IPS-NIHi11 (cell line): ENCODE data around the gene TIPARP.
"Not testable (repeated sequence)": the region's sequence is repeated elsewhere in the genome, so short reads cannot be mapped to it uniquely, and the experiment has no call there.

Source experiments
- DNase-seq: peaks from one replicate; pipeline ENCODE4 v3.0.0; 2012; ENCODE audit warnings: mixed read lengths, low spot score

Gene TIPARP

DNA sequence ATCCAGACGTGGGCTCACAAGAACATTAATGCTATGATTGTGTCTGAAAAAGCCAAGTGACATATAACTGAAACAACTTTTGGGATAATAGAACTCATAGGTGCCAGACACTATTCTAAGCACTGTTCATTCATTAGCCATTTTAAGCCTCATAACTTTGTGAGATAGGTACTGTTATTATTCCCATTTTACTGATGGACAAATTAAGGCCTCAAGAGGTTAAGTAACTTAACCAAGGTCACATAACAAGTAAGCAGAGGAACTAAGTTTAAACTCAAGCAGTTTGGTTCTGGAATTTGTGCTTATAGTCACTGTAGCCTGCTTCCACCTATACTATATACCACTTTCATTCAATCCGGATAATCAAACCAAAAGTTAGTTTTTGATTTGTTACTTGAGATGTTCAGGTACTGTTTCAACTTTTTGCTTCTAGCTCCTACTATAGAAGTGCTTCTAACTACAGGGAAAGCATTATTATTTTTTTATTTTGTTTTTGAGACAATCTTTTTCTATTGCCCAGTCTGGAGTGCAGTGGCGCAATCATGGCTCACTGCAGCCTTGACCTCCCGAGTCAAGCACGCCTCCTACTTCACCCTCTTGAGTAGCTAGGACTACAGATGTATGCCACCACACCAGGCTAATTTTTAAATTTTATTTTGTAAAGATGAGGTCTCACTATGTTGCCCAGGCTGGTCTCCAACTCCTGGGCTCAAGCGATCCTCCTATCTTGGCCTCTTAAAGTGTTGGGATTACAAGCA, 41.9 kb downstream of the TIPARP start:
- DNase-seq = no peak

DNA sequence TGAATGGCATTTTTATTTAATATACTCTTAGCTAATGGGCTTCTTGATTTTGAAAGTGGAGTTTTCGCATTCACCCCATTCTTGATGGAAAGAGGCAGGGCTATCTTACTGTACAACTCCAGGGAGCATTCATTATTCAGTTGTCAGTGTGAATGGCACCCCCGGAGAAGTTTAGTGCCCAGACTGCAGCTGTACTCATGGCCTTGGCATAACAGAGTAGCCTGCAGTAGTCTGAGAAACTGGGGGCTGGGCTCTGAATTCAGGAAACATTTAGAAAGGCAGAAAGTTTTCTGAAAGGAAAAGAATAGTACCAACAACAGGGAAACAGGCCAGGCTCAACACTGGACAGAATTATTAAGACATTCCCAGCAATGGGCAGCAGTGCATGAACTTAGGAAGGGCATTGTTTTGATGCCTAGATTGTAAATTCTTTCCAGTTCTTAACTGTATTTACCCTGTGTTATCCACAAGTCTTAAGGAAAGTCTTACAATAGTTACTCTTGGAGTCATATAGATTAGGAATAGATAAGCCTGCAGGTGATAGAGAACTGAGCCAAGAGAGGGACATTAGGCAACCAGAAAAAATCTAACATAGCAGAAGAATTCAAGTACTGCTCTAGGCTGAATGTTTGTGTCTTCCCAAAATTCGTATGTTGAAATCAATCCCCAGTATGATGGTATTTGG, 44.4 kb downstream of the TIPARP start:
- no peak for DNase-seq

DNA sequence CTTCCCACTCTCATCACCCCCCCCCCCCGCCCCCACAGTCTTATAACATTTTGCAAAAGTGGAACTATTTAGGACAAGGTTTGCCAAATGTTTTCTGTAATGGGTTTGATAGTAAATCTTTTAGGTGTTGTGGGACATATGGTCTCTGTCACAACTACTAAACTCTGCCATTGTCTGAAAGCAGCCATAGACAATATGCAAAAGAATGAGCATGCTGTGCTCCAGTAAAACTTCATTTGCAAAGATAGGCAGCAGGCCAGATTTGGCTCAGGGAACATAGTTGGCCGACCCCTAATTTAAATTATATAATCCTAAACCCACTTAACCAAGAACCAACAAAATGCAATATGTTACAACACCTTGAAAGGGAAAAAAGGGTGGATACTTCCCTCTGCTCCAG, 46.4 kb downstream of the TIPARP start:
- no peak for DNase-seq

DNA sequence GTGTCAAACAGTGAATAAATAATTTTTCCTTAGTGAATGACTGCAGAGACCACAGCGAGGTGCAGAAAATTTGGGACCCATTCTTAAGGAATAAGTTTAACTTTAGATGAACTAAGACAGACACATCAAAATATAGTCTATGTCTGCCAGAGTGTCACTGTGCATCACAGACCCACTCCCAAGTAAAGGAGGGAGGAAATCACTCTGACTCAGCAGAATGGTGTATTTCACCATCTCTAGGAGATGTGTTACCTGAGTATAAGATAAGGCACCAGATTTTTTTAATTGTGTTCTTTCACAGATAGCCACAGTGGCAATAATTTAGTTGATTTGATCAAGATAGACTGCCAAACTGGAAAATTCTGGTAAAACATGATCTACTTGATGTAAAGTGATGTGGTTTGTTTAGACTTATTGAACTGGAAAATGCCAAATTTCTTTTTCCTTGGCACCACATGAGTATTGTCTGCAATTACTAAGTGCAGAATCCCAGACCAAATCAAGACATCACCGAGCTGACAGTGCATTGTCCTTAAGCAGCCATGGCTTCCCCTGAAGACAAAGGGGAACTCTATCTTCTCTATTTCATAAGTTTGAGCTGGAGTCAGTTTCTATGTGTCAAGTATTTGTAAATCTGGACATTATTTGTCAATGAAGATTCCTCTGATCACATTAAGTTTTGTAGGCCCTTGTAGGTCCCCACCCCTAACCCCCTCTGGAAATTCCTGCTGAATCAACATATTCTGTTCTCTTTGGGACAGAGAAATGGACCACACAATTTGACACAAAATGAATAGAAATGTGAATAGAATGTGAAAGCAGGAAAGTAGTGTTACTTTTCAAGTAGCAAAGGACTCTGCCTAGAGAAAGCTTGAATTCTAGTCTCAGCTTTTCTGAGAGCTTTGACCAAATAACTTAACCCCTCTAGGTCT, 47.6 kb downstream of the TIPARP start:
- no peak for DNase-seq

DNA sequence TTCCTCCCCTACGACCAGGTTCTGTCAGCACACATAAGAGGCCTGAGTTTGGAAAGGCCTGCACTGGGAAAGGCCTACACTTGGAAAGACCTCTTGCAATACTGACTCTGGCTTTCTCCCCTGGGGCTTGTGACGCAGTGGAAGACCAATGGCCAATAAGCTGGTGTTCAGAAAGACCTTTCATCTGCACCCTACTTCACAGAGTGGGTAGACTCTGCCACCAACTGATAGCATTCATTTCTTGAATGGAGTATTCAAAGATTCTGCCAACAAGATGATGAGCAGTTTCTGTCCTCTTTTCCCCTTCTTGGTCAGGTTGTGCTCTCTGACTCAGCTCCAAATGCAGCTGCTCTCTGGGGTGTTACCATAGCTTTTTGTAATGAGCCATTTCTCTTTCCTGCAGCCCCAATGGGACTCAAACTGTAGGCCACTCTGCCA, 48.8 kb downstream of the TIPARP start:
- DNase-seq = no peak

DNA sequence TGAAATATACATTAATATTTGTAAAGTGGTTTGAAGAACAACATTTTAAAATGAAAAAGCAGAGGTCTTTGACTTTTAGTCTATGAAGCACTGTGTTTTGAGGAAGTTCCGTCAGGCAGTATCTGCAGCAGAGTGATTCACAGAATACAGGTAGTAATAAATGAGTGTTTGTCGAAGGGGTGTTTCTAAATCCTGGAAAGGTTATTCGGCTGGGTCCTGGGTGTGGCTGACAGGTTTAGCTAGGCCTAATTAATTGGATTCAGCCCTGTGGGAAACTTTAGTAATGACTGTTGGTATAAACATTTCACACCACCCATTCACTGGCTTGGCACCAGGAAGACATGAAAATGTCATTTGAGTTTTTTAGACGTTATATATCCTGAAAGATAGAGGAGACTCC, 51.3 kb downstream of the TIPARP start:
- DNase-seq = no peak

DNA sequence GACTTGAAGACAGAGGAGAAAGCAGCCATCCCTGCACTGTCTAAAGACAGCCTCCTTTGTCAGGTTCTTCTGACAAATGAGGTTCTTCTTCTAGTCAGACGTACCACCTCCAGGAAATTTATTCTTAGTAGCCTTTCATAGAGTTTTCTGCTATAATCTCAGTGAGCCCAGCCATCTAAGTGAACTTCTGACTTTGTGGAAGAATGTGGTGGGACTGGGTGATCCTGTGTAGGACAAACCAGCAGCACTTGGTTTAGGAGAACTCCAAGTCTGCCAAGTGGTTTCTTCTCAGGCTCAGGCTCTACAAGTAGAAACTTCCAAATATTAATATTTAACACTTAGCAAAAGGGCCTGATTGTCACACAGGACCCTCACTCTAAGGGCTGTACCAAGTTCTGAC, 52.1 kb downstream of the TIPARP start:
- no peak for DNase-seq

DNA sequence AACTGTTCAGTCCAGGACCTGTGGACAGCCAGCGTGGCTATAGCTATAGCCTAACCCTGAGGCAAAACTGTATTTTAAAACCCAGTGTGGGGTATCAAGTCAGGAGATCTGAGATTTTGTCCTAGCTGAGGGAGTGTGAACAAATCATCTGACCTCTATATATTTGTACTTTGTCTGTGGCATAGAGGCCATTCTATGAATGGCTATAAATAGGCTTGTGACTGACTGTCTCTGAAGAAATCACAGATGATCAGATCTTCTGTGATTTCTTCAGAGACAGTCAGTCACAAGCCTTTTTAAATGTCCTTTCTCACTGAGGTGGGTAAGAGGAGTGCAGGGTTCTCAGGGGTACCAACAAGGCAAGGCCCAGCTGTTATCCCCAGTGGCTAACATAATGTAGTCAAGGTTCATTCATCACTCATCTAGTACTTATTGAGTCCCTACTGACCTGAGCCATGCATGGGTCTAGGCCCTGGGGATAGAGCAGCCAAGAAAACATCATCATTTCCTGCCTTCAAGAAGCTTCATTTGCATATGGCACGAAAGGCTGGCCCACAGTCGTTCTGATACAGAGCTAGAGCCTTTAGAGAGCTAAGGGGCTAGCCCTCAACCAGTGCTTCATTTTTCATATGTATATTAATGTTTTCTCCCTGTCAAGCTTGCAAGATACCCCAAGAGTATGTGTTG, 53.3 kb downstream of the TIPARP start:
- DNase-seq = no peak

DNA sequence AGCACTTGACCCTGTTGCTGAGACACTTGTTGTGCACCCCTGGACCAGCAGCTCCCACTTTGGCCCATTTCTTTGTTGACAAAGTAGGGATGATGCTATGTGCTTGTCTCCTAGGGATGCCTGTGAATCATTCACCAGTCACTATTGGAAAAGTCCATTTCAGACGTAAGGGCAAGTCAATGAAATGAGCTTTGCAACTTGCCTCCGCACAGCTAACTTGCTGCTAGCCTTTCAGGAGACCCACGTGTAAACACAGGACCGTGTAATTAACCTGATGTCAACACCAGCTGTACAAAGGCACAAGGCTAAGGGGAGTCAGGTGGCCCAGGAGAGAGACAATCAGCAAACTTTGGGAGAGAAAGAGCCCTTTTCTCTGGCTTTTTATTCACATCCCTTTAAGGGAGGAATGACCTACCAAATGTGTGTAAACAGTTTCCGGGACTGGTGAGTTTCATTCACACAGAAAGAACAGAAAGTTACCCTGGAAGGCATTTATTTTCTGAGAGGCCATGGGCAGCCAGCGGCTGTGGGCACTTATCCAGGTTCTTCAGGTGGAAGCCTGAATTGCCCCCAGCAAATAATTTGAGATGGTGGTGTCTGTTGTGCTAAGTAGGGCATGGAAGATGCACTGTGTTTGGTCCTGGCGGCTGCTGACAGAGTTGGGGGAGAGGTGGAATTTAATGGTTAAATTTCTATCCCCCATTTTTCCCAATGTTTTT, 54.0 kb downstream of the TIPARP start:
- DNase-seq = no peak

DNA sequence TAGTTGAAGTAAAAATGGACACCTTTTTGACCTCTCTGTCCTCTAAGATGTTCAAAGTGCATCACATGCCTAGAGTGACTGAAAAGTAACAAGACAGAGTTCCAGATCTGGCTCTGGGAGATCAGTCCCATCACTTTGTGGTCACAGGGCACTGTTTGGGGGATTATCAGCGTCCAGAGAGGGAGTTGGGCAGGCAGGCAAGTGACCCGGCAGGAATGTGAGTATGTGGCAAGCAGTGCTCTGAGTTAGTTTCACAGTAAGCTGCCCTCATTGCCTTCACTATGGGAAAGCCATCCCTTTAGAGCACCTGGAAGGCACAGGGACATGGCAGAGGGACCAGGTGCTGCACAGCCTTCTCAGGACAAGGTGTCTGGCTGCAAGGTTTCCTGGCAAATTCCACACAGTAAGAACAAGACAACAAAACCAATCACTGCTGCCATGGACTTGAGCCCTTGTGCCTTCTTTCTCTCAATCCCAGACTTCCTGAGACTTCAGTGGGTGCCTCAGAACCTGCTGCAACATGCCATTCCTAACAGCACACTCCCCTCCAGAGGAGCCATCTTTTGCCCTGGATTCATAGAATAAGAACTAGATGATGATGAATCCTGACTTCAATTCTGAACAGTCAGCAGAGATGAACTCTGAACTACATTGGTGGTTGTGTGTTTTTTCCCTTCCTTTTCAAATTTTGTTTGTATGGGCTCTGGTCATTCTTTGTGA, 55.2 kb downstream of the TIPARP start:
- DNase-seq = no peak

DNA sequence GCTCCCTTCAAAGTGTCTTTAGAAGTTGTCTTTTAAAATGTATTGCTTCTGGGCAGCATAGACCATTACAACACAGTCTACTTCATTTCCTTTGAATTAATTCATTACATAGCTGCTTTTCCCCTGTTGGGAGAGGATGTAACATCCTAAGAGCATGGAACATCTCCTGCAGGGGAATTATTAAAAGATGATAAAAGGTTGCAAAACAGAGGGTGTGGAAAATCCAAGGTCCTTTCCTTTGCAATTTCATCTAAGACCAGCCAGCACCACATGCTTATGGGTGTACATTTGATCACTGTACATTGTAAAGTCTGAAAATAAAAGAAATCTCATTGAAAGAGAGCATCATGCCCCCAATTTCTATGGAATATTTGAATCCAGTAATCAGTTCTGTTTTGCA, 57.4 kb downstream of the TIPARP start:
- DNase-seq = no peak

DNA sequence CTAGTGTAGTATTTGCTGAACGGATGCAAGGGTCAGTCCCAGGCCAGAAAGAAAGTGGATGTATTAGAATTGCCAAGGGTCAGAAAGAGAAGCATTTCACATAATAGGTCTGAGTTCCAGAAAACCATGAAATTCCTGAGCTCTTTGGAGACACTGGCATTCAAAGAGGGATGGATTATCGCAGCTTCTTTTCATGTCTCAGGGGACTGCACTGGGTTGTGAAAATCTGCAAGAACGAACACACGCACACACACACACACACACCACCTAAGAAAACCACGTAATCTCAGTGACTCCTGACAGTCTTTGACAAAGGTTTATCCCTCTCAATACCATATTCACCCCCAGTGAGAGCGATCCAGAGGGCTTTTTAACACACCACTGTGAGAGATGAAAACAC, 57.9 kb downstream of the TIPARP start:
- no peak for DNase-seq

DNA sequence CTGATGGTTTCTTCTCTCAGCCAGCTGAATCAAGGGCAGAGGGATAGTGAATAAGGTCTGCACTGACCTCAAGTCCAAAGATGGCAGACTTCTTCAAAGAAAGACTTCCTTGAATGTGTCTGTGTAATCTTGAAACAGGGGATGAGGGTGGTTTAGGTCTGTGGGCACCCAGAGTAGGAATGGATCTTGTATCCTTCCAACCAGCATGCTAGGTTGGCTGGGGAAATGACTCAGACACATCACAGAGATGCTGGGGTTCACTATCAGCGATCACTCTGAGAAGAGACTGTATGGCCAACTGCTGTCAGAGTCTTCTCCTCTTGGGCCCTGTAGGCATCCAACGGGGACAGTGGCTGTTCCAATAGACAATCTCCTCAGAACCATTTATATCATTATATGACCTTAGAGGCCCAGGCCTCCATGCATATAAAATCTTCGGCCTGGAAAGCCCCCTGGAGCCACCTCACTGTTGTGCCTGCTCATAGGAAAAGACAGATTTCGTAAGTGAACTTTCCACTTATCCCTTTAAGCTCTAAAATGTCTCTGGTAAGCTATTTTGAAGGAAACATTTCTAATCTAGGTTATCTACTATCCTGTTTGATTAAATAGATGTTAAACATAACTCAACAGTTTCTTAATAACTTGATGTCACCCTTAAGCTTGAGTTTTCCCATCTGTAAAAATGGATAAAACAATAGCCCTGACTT, 58.5 kb downstream of the TIPARP start:
- no peak for DNase-seq

DNA sequence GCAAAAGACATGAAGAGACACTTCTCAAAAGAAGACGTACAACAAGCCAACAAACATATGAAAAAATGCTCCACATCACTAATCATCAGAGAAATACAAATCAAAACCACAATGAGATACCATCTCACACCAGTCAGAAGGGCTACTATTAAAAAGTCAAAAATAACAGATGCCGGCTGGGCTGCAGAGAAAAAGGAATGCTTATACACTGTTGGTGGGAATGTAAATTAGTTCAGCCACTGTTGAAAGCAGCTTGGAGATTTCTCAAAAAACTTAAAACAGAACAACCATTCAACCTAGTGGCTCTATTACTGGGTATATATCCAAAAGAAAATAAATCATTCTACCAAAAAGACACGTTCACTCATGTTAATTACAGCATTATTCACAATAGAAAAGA, 60.3 kb downstream of the TIPARP start:
- not testable (repeated sequence) for DNase-seq

DNA sequence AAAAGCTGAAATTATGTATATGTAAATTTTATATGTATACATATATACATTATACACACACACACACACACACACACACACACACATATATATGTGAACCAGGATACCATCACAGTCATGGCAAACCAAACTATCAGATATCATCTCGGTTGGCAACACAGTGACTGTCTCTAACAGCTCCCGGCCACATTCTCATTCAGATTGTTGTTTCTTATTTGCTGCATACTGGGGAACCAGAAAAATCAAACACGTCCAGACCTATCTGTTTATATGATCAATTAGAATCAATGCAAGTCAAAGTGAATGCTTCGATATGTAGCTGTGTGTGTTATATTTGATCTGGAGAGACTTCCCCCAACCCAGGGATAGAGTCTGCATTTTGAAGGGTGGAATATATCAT, 61.1 kb downstream of the TIPARP start:
- no peak for DNase-seq

DNA sequence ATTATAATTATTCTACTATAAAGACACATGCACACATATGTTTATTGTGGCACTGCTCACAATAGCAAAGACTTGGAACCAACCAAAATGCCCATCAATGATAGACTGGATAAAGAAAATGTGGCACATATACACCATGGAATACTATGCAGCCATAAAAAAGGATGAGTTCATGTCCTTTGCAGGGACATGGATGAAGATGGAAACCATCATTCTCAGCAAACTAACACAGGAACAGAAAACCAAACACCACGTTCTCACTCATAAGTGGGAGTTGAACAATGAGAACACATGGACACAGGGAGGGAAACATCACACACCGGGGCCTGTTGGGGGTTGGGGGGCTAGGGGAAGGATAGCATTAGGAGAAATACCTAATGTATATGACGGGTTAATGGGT, 62.7 kb downstream of the TIPARP start:
- not testable (repeated sequence) for DNase-seq

DNA sequence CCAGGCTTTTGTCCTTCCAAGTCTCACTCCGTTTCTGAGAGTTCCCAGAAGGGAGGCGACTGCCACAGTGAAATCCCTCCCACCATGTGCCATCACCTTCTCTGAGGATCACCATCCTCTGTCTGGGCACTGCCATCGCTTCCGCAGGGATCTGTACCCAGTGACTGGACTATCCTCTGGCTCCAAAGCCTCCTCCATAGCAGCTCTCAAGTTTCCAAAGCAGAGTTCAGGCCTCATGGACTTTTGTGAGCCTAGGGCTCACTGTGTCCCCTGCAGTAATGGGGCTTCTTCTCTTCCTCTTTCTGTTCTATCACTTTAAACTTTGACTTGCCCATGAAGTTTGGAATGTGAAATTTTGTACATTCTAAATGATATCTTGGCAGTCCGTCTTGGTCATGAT, 63.9 kb downstream of the TIPARP start:
- DNase-seq = no peak

DNA sequence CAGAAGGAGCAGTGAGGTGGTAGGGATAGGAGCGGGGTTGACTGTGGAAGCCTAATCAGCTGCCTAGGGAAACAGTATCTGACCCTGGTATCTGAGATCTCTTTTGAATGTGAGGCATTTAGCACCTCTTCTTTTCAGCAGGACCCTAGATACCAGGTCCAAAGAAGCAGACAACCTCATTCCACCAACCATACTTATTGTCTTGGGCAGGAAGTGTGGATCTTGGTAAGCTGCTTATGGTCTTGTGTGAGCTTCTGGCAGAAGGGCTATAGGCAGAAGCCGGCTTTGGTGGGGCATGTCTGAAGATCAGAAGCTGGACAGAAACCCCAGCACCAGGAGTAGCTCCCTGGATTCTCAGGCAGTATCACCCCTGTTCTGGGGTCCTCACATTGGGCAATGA, 65.6 kb downstream of the TIPARP start:
- DNase-seq = no peak

DNA sequence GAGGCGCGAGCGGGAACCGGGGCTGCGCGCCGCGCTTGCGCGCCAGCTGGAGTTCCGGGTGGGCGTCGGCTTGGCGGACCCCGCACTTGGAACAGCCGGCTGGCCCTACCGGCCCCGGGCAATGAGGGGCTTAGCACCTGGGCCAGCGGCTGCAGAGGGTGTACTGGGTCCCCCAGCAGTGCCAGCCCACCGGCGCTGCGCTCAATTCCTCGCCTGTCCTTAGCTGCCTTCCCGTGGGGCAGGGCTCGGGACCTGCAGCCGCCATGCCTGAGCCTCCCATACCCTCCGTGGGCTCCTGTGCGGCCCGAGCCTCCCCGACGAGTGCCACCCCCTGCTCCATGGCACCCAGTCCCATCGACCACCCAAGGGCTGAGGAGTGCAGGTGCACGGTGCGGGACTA, 66.2 kb downstream of the TIPARP start:
- not testable (repeated sequence) for DNase-seq

DNA sequence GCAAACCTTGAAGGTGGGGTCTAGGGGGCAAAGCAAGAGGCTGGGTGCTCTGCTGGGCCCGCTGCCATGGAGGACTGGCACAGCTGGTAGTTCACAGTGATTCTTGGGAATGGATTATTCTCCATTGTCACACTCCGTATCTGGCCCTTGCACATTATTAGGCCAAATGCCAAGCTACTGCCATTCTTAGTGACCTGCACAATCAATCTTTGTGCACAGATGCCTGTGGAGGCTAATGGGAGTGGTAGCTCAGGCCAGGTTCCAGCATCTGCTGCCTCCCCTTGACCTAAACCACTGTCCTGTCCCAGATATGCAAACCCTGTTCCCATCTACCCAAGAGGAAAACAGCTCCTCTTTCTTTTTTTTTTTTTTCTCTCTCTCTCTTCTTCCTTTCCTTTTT, 67.5 kb downstream of the TIPARP start:
- DNase-seq = no peak
